ENCODE results near the gene ZKSCAN8.

DNA sequence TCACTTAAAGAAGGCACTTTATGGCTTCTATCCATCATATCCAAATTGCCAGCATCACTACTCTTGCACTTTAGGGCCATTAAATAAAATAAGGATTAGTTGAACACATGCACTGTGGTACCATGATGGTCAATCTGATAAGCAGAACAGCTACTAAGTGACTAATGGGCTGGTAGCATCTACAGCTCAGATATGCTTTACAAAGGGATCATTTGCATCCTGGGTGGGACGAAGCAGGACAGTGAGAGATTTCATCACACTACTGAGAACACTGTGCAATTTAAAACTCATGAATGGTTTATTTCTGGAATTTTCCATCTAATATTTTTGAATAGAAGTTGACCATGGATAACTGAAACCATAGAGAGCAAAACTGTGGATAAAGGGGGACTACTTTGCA lies 58.3 kb downstream of the ZKSCAN8 start:
- TF ChIP-seq, protein P1, sequence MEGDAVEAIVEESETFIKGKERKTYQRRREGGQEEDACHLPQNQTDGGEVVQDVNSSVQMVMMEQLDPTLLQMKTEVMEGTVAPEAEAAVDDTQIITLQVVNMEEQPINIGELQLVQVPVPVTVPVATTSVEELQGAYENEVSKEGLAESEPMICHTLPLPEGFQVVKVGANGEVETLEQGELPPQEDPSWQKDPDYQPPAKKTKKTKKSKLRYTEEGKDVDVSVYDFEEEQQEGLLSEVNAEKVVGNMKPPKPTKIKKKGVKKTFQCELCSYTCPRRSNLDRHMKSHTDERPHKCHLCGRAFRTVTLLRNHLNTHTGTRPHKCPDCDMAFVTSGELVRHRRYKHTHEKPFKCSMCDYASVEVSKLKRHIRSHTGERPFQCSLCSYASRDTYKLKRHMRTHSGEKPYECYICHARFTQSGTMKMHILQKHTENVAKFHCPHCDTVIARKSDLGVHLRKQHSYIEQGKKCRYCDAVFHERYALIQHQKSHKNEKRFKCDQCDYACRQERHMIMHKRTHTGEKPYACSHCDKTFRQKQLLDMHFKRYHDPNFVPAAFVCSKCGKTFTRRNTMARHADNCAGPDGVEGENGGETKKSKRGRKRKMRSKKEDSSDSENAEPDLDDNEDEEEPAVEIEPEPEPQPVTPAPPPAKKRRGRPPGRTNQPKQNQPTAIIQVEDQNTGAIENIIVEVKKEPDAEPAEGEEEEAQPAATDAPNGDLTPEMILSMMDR (IDR thresholded peaks at IDR 0.05): no peak
- no peak for TF ChIP-seq POLR2A (IDR thresholded peaks at IDR 0.05)
